Activated T-cell treated with anti-CD3 and anti-CD28 coated beads, Interleukin-2, amount 50 U/mL, for 4 hours (primary cell): ENCODE data around the gene CMSS1. TPM values are rescaled to one million over a fixed set of nuclear protein-coding genes. Genes with fewer than 3 reads are reported as not detected.

Source experiments
- ATAC-seq, 2 donors: fragments of 200-7000 bp; cut with Tn5 transposase; one replicate each; pipeline ENCODE4 v1.10.0; 2021
- DNase-seq: peaks from one replicate; pipeline ENCODE4 v3.0.0-alpha.2; 2020
- H3K27me3 Mint-ChIP-seq: one replicate; pipeline ENCODE4 v1.8.0; 2021; ENCODE audit warnings: low read depth, mixed read lengths
- H3K36me3 Mint-ChIP-seq: one replicate; pipeline ENCODE4 v1.8.0; 2022; ENCODE audit warnings: mixed read lengths; ENCODE audit not compliant: insufficient read depth
- H3K4me1 Mint-ChIP-seq: one replicate; pipeline ENCODE4 v1.8.0; 2021; ENCODE audit warnings: low read depth, mixed read lengths
- H3K4me3 Mint-ChIP-seq: one replicate; pipeline ENCODE4 v1.8.0; 2021; ENCODE audit warnings: mild to moderate bottlenecking, moderate library complexity, mixed read lengths
- H3K9me3 Mint-ChIP-seq: one replicate; pipeline ENCODE4 v1.8.0; 2021; ENCODE audit warnings: mixed read lengths
- total RNA-seq, 3 donors: library from RNA; stranded (reverse); gene quantifications; one replicate each; pipeline ENCODE4 v1.2.1, GENCODE V29; 2021

Gene CMSS1
- total RNA-seq, 3 donors from 2014 or later, result 126 to 157 (median 136) TPM

- peak overlapping the region; percentile 37 for H3K4me3 Mint-ChIP-seq
- ATAC-seq (no peak), DNase-seq (no peak)
- no peaks in the 10 kb centered on the region for H3K9me3 Mint-ChIP-seq
- peaks cover 52% of the 10 kb centered on the region for H3K4me1 Mint-ChIP-seq
- H3K36me3 Mint-ChIP-seq, result peaks cover 6% of the 10 kb centered on the region
- no peaks in the 10 kb centered on the region for H3K27me3 Mint-ChIP-seq
Measured at GRCh38 chr3:100073049-100073713, 255.5 kb downstream of the CMSS1 start.

GRCh38 chr3:100073714-100074307, 256.1 kb downstream of the CMSS1 start:
- no peak for DNase-seq
- H3K27me3 Mint-ChIP-seq, result no peaks in the 10 kb centered on the region
- peaks cover 6% of the 10 kb centered on the region for H3K36me3 Mint-ChIP-seq
- no peaks in the 10 kb centered on the region for H3K9me3 Mint-ChIP-seq
- peaks cover 51% of the 10 kb centered on the region for H3K4me1 Mint-ChIP-seq
- peak overlapping the region; percentile 37 for H3K4me3 Mint-ChIP-seq
- peak in 1 of 2 donors; percentile 18 for ATAC-seq

GRCh38 chr3:100075196-100075595, 257.5 kb downstream of the CMSS1 start:
- ATAC-seq (no peak), DNase-seq (no peak)
- H3K4me3 Mint-ChIP-seq, result no peak overlapping the region
- H3K4me1 Mint-ChIP-seq, result peaks cover 44% of the 10 kb centered on the region
- H3K9me3 Mint-ChIP-seq, result no peaks in the 10 kb centered on the region
- H3K36me3 Mint-ChIP-seq, result peaks cover 6% of the 10 kb centered on the region
- H3K27me3 Mint-ChIP-seq, result no peaks in the 10 kb centered on the region

GRCh38 chr3:100075851-100076730, 258.4 kb downstream of the CMSS1 start:
- H3K9me3 Mint-ChIP-seq, result no peaks in the 10 kb centered on the region
- peaks cover 6% of the 10 kb centered on the region for H3K36me3 Mint-ChIP-seq
- peaks cover 44% of the 10 kb centered on the region for H3K4me1 Mint-ChIP-seq
- H3K4me3 Mint-ChIP-seq, result no peak overlapping the region
- ATAC-seq (no peak), DNase-seq (no peak)
- no peaks in the 10 kb centered on the region for H3K27me3 Mint-ChIP-seq

GRCh38 chr3:100076731-100077529, 259.3 kb downstream of the CMSS1 start:
- ATAC-seq, result no peak
- Mint-ChIP-seq H3K9me3 (no peaks in the 10 kb centered on the region), H3K27me3 (no peaks in the 10 kb centered on the region), H3K36me3 (peaks cover 6% of the 10 kb centered on the region), H3K4me1 (peaks cover 38% of the 10 kb centered on the region), H3K4me3 (no peak overlapping the region)
- DNase-seq, result no peak

GRCh38 chr3:100079328-100079727, 261.7 kb downstream of the CMSS1 start:
- Mint-ChIP-seq H3K4me3 (no peak overlapping the region), H3K36me3 (peaks cover 10% of the 10 kb centered on the region), H3K27me3 (no peaks in the 10 kb centered on the region), H3K4me1 (peaks cover 14% of the 10 kb centered on the region), H3K9me3 (no peaks in the 10 kb centered on the region)
- DNase-seq (no peak), ATAC-seq (no peak)

GRCh38 chr3:100080573-100080972, 262.9 kb downstream of the CMSS1 start:
- Mint-ChIP-seq H3K36me3 (peaks cover 10% of the 10 kb centered on the region), H3K9me3 (no peaks in the 10 kb centered on the region), H3K27me3 (no peaks in the 10 kb centered on the region), H3K4me3 (no peak overlapping the region), H3K4me1 (peaks cover 9% of the 10 kb centered on the region)
- no peak for DNase-seq
- no peak for ATAC-seq

- no peak overlapping the region for H3K4me3 Mint-ChIP-seq
- ATAC-seq (no peak), DNase-seq (no peak)
- H3K4me1 Mint-ChIP-seq, result peaks cover 3% of the 10 kb centered on the region
- H3K36me3 Mint-ChIP-seq, result peaks cover 9% of the 10 kb centered on the region
- no peaks in the 10 kb centered on the region for H3K27me3 Mint-ChIP-seq
- H3K9me3 Mint-ChIP-seq, result no peaks in the 10 kb centered on the region
Measured at GRCh38 chr3:100081311-100081710, 263.6 kb downstream of the CMSS1 start.

GRCh38 chr3:100081986-100082692, 264.5 kb downstream of the CMSS1 start:
- peaks cover 6% of the 10 kb centered on the region for H3K36me3 Mint-ChIP-seq
- H3K4me3 Mint-ChIP-seq, result no peak overlapping the region
- no peak for ATAC-seq

GRCh38 chr3:100082714-100083113, 265.1 kb downstream of the CMSS1 start:
- H3K36me3 Mint-ChIP-seq, result peaks cover 4% of the 10 kb centered on the region

More at GRCh38 chr3:100081986-100082692, 264.5 kb downstream of the CMSS1 start:
- Mint-ChIP-seq H3K9me3 (no peaks in the 10 kb centered on the region), H3K4me1 (peaks cover 6% of the 10 kb centered on the region), H3K27me3 (no peaks in the 10 kb centered on the region)
- DNase-seq, result no peak

GRCh38 chr3:100083209-100083608, 265.5 kb downstream of the CMSS1 start:
- H3K4me1 Mint-ChIP-seq, result peaks cover 8% of the 10 kb centered on the region
- H3K9me3 Mint-ChIP-seq, result no peaks in the 10 kb centered on the region
- ATAC-seq (no peak), DNase-seq (no peak)
- H3K36me3 Mint-ChIP-seq, result peaks cover 4% of the 10 kb centered on the region
- no peaks in the 10 kb centered on the region for H3K27me3 Mint-ChIP-seq
- H3K4me3 Mint-ChIP-seq, result no peak overlapping the region

More at GRCh38 chr3:100082714-100083113, 265.1 kb downstream of the CMSS1 start:
- peaks cover 8% of the 10 kb centered on the region for H3K4me1 Mint-ChIP-seq
- H3K9me3 Mint-ChIP-seq, result no peaks in the 10 kb centered on the region
- no peaks in the 10 kb centered on the region for H3K27me3 Mint-ChIP-seq
- no peak for DNase-seq
- H3K4me3 Mint-ChIP-seq, result no peak overlapping the region
- no peak for ATAC-seq

- Mint-ChIP-seq H3K27me3 (no peaks in the 10 kb centered on the region), H3K4me3 (no peak overlapping the region), H3K4me1 (peaks cover 8% of the 10 kb centered on the region), H3K9me3 (no peaks in the 10 kb centered on the region), H3K36me3 (peaks cover 4% of the 10 kb centered on the region)
- DNase-seq, result no peak
- ATAC-seq, result no peak
Measured at GRCh38 chr3:100084100-100084806, 266.6 kb downstream of the CMSS1 start.

GRCh38 chr3:100086401-100086800, 268.7 kb downstream of the CMSS1 start:
- peaks cover 11% of the 10 kb centered on the region for H3K4me1 Mint-ChIP-seq
- H3K4me3 Mint-ChIP-seq, result no peak overlapping the region
- H3K27me3 Mint-ChIP-seq, result no peaks in the 10 kb centered on the region
- no peak for DNase-seq
- peaks cover 7% of the 10 kb centered on the region for H3K36me3 Mint-ChIP-seq
- ATAC-seq, result no peak
- no peaks in the 10 kb centered on the region for H3K9me3 Mint-ChIP-seq
